NCI-H1436 treated with DMSO at 0.1 percent for 48 hours (cell line): ENCODE data around the gene ISOC2.

Source experiments
- DNase-seq: peaks from one replicate; lab custom pipeline; 2025; lab: John Stamatoyannopoulos, UW

Gene ISOC2

DNA sequence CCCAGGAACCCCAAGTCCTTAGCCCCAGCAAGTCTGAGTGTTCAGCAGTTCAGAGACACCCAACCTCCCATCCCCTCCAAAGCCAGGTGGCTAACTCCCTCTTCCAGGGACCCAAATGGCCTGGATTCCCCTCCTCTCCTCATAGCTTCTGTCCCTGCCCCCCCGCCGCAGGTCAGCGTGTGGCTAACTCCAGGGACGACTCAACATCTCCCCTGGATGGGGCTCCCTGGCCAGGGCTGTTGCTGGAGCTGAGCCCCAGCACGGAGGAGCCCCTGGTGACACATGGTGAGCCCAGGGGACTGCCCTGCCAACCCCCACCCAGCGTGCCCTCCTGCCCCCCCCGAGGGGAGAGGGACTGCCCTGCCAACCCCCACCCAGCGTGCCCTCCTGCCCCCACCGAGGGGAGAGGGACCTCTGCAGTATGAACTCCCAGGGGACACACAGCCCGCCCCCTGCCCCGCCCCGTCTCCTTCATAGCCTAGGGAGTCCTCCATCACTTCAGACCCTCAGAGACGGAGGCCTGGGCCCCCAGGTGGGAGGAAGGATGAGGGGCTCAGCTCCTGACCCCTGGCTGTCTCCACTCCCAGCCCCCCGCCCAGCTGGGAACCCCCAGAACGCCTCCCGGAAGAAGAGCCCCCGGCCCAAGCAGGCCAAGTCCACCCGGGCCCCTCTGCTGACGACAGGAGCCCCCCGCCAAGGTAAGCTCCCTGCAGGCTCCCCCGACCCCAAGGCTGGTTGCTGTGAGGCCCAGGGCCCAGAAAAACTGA, 28.5 kb upstream of the ISOC2 start:
- DNase-seq: no peak

DNA sequence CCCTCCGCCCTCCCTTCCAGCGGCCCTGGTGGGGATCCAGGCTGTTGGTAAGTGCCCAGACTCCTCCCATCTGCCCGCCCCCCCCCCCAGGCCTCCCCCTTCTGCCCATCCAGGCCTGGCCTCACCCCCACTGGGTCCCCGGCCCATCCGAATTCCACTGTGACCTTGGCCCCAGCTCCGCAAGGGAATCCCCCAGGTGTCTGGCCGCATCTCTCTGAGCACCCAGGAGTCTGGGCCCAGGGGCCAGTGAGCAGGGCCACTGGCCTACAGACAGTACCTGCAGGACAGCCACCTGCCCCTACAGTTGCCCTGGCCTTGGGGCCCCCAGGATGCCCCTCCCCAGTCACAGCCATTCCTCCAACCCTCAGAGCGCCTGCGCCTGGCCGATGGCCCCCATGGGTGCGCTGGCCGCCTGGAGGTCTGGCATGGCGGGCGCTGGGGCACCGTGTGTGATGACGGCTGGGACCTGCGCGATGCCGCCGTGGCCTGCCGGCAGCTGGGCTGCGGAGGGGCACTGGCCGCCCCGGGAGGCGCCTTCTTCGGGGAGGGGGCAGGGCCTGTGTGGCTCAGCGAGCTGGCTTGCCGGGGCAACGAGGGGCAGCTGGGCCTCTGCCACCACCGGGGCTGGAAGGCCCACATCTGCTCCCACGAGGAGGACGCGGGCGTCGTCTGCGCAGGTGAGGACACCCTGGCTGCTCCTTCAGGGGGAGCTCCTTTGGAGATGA, 27.7 kb upstream of the ISOC2 start:
- no peak for DNase-seq

DNA sequence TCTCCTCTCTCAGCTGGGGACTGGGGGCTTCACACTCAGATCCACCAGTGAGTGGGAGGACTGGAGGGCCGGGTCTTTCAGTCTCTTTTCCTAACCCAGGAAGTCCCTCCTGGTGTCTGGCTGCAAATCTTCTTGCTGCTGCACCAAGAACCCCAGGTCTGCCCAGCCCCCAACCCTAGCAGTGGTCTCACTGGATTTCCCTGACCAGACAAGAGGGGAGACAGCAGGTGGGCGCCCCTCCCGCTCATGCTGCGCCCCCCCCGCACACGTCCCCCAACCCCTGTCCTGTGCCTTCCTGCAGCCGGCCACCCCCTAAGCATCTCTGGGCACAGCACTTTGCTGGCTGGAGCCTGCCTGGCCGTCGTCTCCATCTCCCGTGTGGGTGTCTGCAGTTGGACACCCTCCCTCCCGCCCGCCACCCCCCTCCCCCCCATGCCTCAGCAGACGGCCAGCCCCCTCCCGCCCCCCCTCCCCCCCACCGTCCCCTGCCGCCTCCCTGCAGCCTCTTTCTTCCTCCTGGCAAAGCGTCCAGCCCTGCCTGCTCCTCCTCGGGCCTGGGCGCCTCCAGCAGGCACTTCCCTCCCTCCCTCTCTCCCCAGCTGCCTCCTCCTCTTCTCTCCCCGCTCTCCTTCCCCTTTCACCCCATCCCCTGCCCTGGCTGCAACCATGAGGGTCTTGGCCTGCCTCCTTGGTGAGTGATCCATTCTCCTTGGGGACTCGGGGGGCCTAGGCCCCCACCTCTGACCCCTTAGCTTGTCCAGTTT, 26.7 kb upstream of the ISOC2 start, which contains the start of gene SSC5D:
SSC5D (plus strand) TSS at position 513 of the 764 bp plus-strand sequence; CDS start at position 667, 154 bp downstream.
- DNase-seq: no peak

DNA sequence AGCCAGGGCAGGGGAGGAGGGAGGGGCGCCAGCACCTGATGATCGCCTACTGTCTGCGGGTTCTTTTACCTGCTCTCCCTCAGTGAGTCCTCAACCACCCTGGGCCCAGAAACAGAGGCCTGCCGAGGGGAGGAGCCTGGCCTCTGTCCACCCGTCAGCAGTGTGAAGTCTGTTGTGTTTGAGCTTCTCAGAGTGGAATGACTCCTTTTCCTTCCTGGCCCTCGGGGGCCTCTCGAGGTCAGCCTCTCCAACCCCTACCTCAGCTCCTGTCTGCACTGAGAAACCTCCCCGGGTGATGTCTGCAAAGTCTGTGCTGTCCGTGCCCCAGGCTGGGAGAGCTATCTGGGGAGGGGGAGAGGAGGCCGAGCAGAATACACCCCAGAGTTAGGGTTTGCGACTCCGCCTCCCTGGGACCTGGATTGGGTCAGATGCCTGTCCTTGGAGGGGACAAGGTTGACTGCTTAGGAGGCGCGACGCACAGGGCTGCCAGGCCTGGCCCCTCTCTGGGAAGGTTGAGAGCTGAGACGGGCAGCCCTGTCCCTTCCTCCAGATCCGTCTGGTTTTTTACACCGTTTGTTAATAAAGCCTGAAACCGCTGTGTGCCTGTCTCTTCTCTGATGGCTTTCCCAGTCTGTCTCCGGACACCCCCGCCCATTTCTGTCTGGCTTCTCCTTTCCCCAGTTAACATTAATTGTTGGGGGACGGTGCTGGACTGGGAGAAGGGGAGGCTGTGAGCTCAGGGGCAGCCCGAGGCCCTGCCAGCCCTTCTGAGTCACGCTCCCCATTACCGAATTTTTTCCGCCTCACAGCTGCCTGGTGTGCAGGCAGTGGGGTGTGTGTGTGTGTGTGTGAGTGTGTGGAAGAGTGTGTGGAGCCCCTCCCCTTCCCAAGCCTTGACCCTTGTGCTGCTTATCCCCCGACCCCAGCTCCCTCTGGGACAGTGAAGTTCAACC, 25.8 kb upstream of the ISOC2 start:
- no peak for DNase-seq

DNA sequence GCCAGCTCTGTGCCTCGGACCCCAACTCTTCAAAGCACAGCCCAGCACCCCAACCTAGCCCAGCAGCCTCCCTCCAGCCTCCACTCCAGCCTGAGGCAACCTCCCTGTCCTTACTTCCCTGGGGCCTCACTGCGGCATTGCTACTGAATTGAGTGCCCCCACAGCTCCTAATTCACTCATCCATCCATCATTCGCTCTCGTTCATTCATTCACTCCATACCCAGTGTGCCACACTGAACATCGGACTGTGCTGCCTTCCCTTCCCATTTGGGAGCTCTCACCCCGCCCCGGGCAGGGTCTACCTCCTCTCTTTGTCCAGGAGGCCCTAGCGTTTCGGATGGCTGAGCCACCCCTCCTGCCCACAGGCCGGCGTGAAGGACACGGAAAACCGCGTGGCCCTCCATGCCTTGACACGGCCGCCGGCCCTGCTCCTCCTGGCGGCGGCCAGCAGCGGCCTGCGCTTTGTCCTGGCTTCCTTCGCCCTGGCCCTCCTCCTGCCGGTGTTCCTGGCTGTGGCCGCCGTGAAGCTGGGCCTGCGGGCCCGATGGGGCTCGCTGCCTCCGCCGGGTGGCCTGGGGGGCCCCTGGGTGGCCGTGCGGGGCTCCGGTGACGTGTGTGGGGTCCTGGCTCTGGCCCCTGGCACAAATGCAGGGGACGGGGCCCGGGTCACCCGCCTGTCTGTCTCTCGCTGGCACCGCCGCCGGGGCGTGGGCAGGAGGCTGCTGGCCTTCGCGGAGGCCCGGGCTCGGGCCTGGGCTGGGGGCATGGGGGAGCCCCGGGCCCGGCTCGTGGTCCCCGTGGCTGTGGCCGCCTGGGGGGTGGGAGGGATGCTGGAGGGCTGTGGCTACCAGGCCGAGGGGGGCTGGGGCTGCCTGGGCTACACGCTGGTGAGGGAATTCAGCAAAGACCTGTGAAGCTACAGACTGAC, 24.9 kb upstream of the ISOC2 start:
- no peak for DNase-seq

DNA sequence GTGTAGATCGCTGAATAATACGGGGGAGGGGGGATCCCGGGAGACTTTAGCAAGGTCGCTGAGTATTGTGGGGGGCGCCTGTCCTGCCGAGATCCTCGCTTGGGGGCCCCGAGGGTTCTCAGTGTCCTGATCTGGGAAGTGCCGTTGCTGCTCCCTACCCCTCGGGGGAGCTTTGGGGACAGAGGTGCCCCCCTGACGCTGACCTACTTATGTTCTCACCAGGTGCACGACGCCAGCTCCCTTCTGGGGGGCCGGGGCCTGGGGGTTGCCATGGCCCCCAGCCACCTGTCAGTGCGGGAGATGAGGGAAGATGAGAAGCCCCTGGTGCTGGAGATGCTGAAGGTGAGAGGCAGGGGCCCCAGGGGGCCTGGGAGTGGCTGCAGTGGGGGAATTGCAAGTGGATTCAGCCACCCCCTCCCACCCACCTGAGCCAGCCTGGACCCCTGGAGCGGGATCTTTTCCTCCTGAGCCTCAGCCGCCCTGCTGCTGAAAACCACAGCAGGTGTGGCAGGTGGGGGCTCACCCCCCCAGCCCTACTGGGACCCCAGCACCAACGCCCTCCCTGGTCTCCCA, 24.1 kb upstream of the ISOC2 start:
- DNase-seq: no peak

DNA sequence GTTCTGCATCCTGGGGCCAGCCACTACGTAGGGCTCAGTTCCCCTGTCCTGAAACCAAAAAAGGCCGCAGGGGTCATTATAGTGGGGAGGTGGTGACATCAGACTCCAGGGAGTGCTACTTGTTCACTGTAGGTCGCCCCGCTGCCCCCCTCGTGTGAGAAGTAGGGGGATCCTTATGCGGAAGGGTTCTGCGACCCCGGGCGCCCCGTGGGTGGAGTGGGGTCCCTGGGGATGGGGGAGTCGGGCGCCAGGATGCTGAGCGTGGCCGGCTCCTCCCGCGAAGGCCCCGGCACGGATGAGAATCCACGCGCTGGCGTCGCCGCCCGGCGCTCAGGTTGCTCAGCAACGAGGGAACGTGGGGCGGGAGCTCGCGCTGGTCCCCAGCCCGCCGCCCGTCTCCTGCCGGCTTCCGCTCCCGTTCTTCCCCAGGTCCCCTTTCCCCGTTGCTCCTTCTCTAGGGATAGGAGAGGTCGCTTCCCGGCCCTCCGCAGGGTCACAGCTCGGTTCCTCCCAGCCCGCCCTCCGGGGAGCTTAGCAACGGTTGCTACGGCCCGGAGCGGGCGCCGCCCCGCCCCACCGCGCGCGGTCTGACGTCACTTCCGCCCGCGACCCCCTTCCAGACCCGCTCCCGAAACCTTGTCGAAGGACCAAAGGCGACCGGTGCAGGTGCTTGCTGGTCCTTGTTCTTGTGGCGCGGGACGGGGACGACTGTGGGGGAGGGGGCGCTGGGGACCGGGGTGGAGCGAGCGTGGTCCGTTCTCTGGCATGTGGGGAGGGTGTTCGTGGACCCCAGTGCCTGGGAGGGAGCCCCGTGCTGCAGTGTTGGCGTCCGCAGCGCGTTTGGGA, 23.4 kb upstream of the ISOC2 start, which contains the start of gene NAT14:
NAT14 (plus strand) TSS at position 596 of the 846 bp plus-strand sequence. CDS start 521 bp downstream, outside the sequence.
- no peak for DNase-seq

DNA sequence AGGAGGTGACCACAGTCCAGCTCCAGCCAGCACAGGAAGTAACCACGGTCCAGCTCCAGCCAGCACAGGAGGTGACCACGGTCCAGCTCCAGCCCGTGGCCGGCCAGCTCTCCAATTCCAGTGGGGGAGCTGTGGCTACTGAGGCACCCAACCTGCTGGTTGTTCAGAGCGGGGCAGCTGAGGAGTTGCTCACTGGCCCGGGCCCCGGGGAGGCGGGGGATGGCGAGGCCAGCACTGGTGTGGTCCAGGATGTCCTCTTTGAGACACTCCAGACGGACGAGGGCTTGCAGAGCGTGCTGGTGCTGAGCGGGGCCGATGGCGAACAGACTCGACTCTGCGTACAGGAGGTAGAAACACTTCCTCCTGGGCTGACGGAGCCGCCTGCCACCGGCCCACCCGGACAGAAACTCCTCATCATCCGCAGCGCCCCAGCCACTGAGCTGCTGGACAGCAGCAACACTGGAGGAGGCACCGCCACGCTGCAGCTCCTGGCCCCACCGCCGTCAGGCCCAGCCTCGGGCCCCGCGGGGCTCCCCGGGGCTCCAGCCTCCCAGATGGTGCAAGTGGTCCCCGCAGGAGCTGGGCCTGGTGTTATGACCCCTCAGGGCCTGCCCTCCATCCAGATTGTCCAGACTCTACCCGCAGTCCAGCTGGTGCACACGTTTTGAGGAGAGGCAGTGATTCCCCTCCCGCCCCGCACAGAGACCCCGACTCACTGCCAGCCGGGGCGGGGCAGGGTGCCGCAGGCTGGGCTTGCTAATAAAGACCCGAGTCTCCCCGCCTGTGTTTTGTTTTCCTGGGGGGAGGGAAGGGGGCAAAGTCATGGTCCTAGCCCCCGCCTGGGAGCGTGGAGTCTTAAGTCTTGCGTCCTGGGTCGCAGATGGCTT, 22.5 kb upstream of the ISOC2 start:
- no peak for DNase-seq

DNA sequence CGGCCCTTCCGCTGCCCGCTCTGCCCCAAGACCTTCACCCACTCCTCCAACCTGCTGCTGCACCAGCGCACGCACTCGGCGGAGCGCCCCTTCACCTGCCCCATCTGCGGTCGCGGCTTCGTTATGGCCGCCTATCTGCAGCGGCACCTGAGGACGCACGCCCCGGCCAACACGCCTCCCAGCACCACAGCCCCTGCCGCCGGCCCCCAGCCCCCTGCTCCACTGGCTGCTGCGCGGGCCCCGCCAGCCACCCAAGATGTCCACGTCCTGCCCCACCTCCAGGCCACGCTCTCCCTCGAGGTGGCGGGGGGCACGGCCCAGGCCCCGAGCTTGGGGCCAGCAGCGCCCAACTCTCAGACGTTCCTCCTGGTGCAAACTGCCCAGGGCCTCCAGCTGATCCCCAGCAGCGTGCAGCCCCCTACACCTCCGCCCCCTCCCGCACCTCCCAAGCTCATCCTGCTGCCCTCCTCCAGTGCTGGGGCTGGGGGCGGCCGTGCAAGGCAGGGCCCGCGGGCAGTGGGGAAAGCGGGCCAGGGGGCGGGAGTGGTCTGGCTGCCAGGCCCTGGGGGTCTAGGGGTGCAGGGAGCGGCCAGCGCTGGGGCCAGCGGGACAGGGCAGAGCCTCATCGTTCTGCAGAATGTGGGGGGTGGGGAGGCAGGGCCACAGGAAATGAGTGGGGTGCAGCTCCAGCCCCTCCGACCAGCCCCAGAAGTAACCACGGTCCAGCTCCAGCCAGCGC, 21.7 kb upstream of the ISOC2 start:
- no peak for DNase-seq

DNA sequence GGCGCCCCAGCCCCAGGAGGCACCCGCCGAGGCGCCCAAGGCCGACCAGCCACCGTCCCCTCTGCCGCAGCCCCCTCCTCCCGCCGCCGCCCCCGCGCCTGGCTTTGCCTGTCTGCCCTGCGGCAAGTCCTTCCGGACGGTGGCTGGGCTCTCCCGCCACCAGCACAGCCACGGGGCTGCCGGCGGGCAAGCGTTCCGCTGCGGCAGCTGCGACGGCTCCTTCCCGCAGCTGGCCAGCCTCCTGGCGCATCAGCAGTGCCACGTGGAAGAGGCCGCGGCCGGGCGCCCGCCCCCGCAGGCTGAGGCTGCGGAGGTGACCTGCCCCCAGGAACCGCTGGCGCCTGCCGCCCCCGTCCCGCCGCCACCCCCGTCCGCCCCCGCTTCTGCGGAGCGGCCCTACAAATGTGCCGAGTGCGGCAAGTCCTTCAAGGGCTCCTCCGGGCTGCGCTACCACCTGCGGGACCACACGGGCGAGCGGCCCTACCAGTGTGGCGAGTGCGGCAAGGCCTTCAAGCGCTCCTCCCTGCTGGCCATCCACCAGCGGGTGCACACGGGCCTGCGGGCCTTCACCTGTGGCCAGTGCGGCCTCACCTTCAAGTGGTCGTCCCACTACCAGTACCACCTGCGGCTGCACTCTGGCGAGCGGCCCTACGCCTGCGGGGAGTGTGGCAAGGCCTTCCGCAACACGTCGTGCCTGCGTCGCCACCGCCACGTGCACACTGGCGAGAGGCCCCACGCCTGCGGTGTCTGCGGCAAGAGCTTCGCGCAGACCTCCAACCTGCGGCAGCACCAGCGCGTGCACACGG, 20.9 kb upstream of the ISOC2 start:
- DNase-seq: no peak

DNA sequence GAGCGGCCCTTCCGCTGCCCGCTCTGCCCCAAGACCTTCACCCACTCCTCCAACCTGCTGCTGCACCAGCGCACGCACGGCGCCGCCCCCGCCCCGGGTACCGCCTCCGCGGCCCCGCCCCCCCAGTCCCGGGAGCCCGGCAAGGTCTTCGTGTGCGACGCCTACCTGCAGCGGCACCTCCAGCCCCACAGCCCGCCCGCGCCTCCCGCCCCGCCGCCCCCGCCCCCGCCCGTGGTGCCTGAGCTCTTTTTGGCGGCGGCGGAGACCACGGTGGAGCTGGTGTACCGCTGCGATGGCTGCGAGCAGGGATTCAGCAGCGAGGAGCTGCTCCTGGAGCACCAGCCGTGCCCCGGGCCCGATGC, 20.3 kb upstream of the ISOC2 start:
- no peak for DNase-seq

DNA sequence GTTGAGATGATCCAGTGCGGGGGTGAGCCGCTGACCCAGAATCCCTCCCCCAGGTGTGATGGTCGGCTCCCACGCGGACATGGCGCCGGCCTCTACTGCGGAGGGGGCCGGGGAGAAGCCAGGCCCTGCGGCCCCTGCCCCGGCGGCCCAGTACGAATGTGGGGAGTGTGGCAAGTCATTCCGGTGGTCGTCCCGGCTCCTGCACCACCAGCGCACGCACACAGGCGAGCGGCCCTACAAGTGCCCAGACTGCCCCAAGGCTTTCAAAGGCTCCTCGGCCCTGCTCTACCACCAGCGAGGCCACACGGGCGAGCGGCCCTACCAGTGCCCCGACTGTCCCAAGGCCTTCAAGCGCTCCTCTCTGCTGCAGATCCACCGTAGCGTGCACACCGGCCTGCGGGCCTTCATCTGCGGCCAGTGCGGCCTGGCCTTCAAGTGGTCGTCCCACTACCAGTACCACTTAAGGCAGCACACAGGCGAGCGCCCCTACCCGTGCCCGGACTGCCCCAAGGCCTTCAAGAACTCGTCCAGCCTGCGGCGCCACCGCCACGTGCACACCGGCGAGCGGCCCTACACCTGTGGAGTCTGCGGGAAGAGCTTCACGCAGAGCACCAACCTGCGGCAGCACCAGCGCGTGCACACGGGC, 19.8 kb upstream of the ISOC2 start:
- no peak for DNase-seq

DNA sequence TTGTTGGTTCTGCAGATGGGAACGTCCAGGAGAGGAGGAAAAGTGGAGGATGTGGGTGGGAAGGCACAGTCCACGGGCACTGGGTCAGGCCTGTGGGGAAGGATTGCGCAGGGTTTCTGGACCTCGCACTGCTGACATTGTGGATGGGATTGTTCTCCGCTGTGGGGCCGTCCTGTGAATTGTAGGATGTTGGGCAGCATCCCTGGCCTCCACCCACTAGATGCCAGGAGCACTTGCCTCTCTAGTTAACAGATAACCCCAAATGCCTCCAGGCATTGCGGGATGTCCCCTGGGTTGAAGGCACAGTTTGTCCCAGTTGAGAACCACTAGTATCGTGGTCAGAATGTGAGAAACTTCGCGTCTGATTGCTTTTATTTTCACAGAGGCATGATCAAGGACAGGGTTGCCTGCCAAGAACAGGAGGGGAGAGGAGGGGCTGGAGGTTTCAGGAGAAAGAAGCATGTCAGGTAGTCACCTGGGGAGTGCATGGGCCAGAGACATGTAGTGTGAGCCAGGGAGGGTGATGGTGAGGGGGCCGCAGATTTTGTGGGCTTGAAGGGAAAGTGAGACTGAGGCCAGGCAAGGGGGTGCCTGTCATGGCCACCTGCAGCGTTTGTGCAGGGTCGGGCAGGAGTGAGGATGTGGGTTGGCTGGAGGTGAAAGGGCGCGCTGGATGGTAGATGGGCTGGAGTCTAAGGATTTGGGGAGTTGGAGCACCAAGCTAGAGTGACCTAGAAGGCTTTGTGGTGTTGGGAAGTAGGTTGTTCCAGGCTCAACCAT, 18.2 kb upstream of the ISOC2 start:
- no peak for DNase-seq

DNA sequence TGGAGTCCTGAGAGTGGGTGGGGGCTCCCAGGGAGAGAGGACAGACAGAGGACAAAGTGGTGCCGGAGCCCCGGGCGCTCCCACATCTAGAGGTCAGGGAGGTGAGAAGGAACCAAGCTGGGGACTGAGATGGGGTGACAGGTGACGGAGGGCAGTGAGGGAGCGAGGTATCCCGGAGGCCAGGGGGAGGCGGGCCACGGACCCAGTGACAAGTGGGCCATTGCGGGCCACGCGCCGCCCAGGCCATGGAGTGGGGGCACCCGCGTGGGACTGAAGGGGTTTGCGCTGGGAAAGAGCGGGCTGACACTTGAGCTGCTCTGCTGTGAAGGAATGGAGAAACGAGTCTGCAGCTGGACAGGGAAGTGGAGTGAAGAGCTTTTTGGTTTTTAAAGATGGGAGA, 17.6 kb upstream of the ISOC2 start:
- DNase-seq: no peak

DNA sequence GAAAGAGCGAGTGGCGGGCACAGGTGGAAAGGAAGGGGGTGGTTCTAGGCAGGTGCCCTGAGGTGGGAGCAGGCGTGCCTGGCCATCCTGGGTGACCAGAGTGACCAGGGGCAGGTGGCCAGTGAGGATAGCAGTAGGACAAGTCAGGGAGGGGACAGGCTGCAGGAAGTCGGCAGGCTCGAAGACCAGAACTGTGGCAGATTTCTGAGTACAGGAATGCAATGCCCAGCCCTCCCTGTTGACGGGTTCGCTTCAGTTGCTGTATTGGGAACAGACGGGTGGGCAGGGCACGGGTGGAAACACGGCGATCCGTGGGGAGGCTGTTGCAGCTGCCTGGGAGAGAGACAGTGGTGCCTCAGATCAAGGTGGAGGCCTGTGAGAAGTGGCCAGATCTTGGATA, 16.9 kb upstream of the ISOC2 start:
- no peak for DNase-seq
